Measurements from ENCODE around the gene ZBTB14. TPM values are rescaled to one million over a fixed set of nuclear protein-coding genes. Genes with fewer than 3 reads are reported as not detected.

The ZBTB14 gene
- 10 to 100 TPM; 28.2 to 30.3 TPM for total RNA-seq

GRCh38 chr18:5295231-5295920 is at the start of gene ZBTB14:
Gene ZBTB14 (minus strand): TSS chr18:5295726. CDS start chr18:5293246, 2,480 bp downstream.

Other genes with a start within 250 kb of the ZBTB14 start
- not detected for gene AKAIN1, start 98.5 kb downstream of the ZBTB14 start, total RNA-seq
- gene EPB41L3, start 248.3 kb upstream of the ZBTB14 start, total RNA-seq, result 1 to 10 TPM; 4.7 to 6.9 TPM